ENCODE results near the gene ACOX2. TPM values are rescaled to one million over a fixed set of nuclear protein-coding genes. Genes with fewer than 3 reads are reported as not detected.

ACOX2 gene
- total RNA-seq, 4 donors from 2014 or later, result 17.3 to 43.3 (median 23.6) TPM

GRCh38 chr3:58564456-58565160, 27.6 kb upstream of the ACOX2 start:
- Histone ChIP-seq H3K27ac (no peak overlapping the region), H3K9me3 (no peaks in the 10 kb centered on the region), H3K4me1 (peaks cover 0 to 7% (median 0%) of the 10 kb centered on the region in 3 donors), H3K27me3 (no peaks in the 10 kb centered on the region), H3K4me3 (no peak overlapping the region), H3K36me3 (peaks cover 0 to 38% of the 10 kb centered on the region in 2 donors)
- no peak for ATAC-seq
- TF ChIP-seq CTCF (IDR thresholded peaks at IDR 0.05) (no peak), POLR2AphosphoS5 (IDR thresholded peaks at IDR 0.05) (peak; percentile 37)
- 54 to 100% methylated on average over 2 to 5 of the region's 13 CpGs for WGBS, 2 donors (ENCODE audit: low coverage in 1 of 2)

GRCh38 chr3:58564054-58564453, 27.1 kb upstream of the ACOX2 start:
- H3K27me3 ChIP-seq, result no peaks in the 10 kb centered on the region
- no peak overlapping the region for H3K27ac ChIP-seq
- no peak for ATAC-seq
- no peaks in the 10 kb centered on the region for H3K9me3 ChIP-seq
- peaks cover 0 to 6% (median 0%) of the 10 kb centered on the region in 3 donors for H3K4me1 ChIP-seq
- peaks cover 0 to 32% of the 10 kb centered on the region in 2 donors for H3K36me3 ChIP-seq
- WGBS, 2 donors (ENCODE audit: low coverage in 1 of 2), result 86 to 100% methylated on average over 1 of the region's 1 CpG
- no peak for TF ChIP-seq CTCF (IDR thresholded peaks at IDR 0.05)
- TF ChIP-seq POLR2A (IDR thresholded peaks at IDR 0.05), result no peak
- TF ChIP-seq EP300 (IDR thresholded peaks at IDR 0.05), result no peak
- no peak for TF ChIP-seq POLR2AphosphoS5 (IDR thresholded peaks at IDR 0.05)
- no peak overlapping the region for H3K4me3 ChIP-seq

- no peak overlapping the region for H3K27ac ChIP-seq
- peaks cover 0 to 1% (median 0%) of the 10 kb centered on the region in 3 donors for H3K4me1 ChIP-seq
- no peaks in the 10 kb centered on the region for H3K9me3 ChIP-seq
- TF ChIP-seq POLR2AphosphoS5 (IDR thresholded peaks at IDR 0.05), result no peak
- no peak for TF ChIP-seq POLR2A (IDR thresholded peaks at IDR 0.05)
- TF ChIP-seq CTCF (IDR thresholded peaks at IDR 0.05), result no peak
- TF ChIP-seq EP300 (IDR thresholded peaks at IDR 0.05), result no peak
- WGBS, 2 donors (ENCODE audit: low coverage in 1 of 2), result 75 to 89% methylated on average over 5 to 6 of the region's 6 CpGs
- no peak for ATAC-seq
- H3K36me3 ChIP-seq, result peaks cover 0 to 32% of the 10 kb centered on the region in 2 donors
- H3K4me3 ChIP-seq, result no peak overlapping the region
- no peaks in the 10 kb centered on the region for H3K27me3 ChIP-seq
These were observed 26.5 kb upstream of the ACOX2 start for GRCh38 chr3:58563386-58564035.

GRCh38 chr3:58562498-58562897, 25.5 kb upstream of the ACOX2 start:
- Histone ChIP-seq H3K36me3 (peaks cover 0 to 32% of the 10 kb centered on the region in 2 donors), H3K27me3 (no peaks in the 10 kb centered on the region), H3K4me3 (no peak overlapping the region), H3K9me3 (no peaks in the 10 kb centered on the region), H3K27ac (no peak overlapping the region), H3K4me1 (no peaks in the 10 kb centered on the region)
- no peak for ATAC-seq
- no CpG with 5 or more reads among the region's 4 CpGs for WGBS, 2 donors (ENCODE audit: low coverage in 1 of 2)
- no peak for TF ChIP-seq EP300 (IDR thresholded peaks at IDR 0.05)
- no peak for TF ChIP-seq CTCF (IDR thresholded peaks at IDR 0.05)
- TF ChIP-seq POLR2AphosphoS5 (IDR thresholded peaks at IDR 0.05), result no peak
- no peak for TF ChIP-seq POLR2A (IDR thresholded peaks at IDR 0.05)

All from gastroesophageal sphincter (tissue), 4 donors.